GM18909 (cell line): ENCODE measurements around the gene R3HDM2.
"Not testable (repeated sequence)": the region's sequence is repeated elsewhere in the genome, so short reads cannot be mapped to it uniquely, and the experiment has no call there.

Experiments used
- ATAC-seq: cut with Tn5 transposase; IDR thresholded peaks from one replicate; pipeline ENCODE4 v1.9.1; 2021; ENCODE audit warnings: mild to moderate bottlenecking; ENCODE audit not compliant: unreplicated experiment, poor library complexity

The R3HDM2 gene

GRCh38 chr12:57454566-57455373, 23.9 kb upstream of the R3HDM2 start, which contains the start of gene INHBE:
Gene INHBE, plus strand, starts transcription at chr12:57455307. Its CDS starts 230 bp downstream, at chr12:57455537.
- ATAC-seq, result no peak

DNA sequence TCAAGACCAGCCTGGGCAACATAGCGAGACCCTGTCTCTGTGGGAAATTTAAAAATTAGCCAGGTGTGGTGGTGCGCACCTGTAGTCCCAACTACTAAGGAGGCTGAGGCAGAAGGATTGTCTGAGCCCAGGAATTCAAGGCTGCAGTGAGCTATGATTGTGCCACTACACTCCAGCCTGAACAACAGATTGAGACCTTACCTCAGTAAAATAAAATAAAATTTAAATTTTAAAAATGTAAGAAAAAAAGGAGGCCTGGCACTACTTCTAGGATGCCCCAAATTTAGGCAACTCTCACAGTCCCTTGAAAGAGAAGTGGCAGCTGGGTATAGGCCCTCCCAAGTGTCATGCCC, 23.3 kb upstream of the R3HDM2 start:
- no peak for ATAC-seq

- no peak for ATAC-seq
Observed at GRCh38 chr12:57452937-57453509, 22.2 kb upstream of the R3HDM2 start.

DNA sequence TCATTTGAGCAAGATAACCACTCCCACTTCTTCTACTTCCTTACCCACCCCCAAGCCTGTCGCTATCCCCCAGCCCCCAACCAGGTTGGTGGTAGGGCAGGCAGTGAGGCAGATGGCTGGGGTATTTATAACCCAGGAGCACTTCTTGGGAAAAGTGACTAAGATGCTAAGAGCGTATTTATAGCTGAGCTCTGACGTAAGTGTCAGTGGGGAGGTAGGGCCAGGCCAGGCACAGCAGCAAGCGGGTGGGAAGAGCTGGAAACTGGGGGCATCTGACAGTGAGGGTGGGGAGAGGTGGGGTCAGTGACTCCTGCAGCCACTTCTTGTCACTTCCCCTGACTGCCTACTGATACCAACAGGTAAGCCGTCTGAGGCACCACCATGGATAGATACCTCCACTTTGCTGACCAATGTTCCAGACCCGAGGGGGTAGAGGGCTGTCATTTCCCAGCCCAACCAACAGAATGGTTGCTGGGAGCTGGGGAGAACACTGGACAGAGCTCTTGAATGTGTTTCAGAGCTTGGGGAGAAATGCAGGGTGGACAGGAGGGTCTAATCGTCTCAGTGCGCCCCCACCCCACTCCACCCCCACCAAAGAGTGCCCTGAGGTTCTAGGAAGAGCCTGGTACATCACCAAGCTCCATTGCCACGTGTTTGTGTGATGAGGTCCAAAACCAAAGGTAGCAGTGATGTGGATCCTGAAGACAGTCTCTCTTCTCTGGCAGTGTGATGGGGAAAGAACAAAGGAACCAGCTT, 21.5 kb upstream of the R3HDM2 start:
- no peak for ATAC-seq

- ATAC-seq, result no peak
Observed at GRCh38 chr12:57451233-57451778, 20.5 kb upstream of the R3HDM2 start.

- no peak for ATAC-seq
Observed at GRCh38 chr12:57450057-57450456, 19.2 kb upstream of the R3HDM2 start.

- no peak for ATAC-seq
Observed at GRCh38 chr12:57449375-57449774, 18.5 kb upstream of the R3HDM2 start.

DNA sequence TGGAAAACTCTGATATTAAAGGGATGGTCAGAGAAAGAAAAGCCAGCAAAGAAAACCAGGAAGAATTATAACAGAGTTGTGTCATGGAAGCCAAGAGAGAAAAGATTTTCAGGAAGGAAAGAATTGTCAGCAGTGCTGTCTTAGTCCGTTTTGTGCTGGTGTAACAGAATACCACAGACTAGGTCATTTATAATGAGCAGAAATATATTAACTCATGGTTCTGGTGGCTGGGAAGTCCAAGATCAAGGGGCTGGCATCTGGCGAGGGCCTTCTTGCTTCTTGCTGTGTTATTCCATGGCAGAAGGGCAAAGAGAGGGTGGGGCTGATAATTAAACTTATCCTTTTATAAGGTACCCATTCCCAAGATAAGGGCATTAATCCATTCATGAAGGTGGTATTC, 17.8 kb upstream of the R3HDM2 start:
- no peak for ATAC-seq

- no peak for ATAC-seq
Observed at GRCh38 chr12:57446292-57446960, 15.6 kb upstream of the R3HDM2 start.

DNA sequence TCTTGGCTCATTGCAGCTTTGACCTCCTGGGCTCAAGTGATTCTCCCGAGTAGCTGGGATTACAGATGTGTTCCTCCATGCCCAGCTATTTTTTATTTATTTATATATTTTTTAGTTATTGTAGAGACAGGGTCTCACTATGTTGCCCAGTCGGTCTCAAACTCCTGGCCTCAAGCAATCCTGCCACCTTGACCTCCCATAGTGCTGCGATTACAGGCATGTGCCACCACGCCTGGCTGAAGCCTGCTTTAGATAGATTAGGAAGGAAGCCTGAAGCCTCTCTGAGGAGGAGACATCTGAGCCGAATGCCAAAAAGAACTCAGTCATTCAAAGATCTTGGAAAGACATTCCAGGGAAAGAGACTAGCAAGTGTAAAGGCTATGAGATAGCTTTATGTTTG, 13.9 kb upstream of the R3HDM2 start:
- no peak for ATAC-seq

- not testable (repeated sequence) for ATAC-seq
Observed at GRCh38 chr12:57444337-57444736, 13.5 kb upstream of the R3HDM2 start.

- ATAC-seq, result no peak
Observed at GRCh38 chr12:57441846-57442427, 11.1 kb upstream of the R3HDM2 start.

- not testable (repeated sequence) for ATAC-seq
Observed at GRCh38 chr12:57441393-57441792, 10.6 kb upstream of the R3HDM2 start.

- ATAC-seq, result no peak
Observed at GRCh38 chr12:57439762-57440266, 9.0 kb upstream of the R3HDM2 start.

- ATAC-seq, result no peak
Observed at GRCh38 chr12:57438400-57438799, 7.6 kb upstream of the R3HDM2 start.

DNA sequence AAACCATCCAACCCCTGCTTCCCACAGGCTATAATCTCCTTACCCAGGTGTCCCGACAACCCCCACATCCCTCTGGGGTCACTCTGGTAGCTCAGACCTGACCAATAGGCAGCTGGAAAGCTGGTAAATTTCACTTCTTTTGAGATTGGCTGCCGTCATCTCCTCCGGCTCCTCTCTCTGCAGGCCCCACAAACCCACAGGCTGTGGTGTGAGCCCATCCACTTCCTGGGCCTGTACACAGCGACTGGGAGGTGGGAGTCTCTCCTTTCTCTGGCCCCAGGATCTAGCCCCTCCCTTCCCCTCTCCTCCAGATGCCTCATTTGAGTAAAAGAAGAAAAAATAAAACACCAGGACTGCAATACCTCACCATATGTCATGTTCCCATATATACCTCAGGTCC, 4.5 kb upstream of the R3HDM2 start:
- no peak for ATAC-seq

GRCh38 chr12:57434517-57435223, 3.8 kb upstream of the R3HDM2 start, which contains the start of gene INHBC:
Gene INHBC, plus strand, starts transcription at chr12:57434784. Its CDS starts 103 bp downstream, at chr12:57434887.
- no peak for ATAC-seq

- ATAC-seq, result no peak
Observed at GRCh38 chr12:57433370-57433769, 2.5 kb upstream of the R3HDM2 start.

DNA sequence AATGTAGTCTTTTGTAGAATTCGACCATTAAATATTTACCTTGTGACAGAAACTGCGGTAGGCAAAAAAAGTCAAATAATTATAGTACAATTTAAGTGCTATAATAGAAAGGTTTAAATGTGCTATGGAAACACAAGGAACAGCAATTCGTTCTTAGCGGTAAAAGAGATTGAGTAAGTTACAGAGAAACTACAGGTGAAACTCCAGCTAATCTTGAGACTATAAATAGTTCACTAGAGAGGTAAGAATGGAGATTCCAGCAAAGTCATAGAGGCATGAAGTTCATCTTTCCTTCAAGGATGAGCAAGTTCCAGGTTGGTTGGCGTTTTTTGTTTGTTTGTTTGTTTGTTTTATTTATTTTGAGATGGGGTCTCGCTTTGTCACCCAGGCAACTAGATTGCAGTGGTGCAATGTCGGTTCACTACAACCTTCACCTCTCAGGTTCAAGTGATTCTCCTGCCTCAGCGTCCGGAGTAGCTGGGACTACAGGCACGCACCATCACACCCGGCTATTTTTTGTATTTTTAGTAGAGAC, 878 bp upstream of the R3HDM2 start:
- ATAC-seq, result no peak
